Fibroblast of skin of scalp (primary cell): ENCODE measurements around the gene PMVK.

Experiments used
- DNase-seq: peaks from one replicate; pipeline ENCODE4 v3.0.0-alpha.2; 2013

PMVK gene

DNA sequence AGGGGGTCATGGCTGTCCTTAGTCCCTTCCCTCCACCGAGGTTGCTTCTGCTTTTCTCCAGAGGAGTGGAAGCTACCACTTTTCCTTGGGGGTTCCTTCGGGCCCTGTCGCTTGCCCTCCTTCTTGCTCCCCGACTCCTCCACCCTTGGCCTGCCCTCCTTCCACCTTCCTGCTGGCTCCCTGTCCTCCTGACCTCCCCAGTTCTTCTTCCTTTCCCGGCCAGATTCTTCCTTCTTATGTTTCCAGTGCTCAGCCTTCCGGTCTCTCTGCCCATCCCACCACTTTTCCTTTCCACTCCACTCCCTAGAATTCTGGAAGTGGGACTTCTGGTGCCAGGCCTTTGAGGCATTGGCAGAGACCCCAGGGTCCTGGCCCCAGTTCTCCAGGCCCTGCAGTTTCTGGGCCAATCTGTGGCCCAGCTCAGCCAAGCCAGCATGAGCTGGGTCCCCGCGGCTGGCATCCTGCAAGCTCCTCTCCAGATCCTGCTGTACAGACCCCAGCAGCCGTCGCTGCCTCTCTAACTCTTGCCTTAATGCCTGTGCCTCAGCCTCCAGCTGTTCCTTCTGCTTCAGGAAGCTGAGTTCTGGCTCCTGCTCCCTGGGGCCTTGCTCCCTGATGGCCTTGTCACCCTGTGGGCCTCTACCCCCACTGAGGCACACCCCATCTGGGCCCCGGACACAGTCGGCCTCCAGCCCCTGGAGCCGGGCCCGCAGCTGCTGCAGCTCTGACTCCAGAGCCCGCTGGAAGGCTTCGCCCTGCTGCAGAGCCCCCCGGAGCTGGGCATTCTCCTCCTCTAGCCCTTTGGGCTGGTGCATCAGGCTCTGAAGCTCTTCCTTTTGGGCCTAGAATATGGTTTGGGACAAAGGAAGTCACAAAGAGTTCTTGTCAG, 9.7 kb upstream of the PMVK start:
- DNase-seq: no peak

DNA sequence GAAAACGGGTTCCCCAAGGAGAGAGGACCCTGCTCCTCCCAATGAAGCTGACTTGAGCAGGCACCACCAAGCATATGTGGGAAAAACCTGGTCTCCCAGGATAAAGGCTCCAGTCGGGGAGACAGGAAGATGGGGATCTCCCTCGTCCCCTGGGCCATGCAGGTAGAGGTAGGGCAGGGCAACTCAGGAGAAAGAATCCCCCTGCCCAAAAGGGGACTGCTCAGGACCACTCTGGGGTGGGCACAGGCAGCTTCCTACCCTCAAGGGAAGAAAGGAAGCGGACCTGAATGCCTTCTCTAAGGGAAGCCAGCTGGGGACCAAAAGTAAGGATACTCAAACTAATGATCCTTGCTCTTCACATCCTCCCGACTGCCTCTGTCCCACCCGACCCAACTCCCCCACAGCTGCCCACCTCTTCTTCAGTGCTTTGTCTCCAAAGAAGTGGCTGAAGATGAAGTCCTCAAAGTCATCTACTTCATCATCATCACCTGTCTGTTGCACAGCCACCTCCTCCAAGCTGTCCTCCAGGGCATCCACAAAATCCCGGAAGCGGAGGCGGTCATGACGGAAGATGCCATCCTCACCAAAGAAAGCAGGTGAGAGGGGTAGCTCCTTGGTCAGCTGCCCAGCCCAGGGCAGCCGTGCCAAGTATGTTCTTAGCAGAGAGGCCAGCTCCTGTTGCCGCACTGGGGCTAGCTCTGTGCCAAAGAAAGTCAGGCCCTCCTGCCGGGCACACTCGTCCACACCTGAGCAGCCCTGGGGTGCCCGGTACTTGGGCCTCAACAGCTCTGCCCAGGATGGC, 8.8 kb upstream of the PMVK start:
- DNase-seq: no peak

DNA sequence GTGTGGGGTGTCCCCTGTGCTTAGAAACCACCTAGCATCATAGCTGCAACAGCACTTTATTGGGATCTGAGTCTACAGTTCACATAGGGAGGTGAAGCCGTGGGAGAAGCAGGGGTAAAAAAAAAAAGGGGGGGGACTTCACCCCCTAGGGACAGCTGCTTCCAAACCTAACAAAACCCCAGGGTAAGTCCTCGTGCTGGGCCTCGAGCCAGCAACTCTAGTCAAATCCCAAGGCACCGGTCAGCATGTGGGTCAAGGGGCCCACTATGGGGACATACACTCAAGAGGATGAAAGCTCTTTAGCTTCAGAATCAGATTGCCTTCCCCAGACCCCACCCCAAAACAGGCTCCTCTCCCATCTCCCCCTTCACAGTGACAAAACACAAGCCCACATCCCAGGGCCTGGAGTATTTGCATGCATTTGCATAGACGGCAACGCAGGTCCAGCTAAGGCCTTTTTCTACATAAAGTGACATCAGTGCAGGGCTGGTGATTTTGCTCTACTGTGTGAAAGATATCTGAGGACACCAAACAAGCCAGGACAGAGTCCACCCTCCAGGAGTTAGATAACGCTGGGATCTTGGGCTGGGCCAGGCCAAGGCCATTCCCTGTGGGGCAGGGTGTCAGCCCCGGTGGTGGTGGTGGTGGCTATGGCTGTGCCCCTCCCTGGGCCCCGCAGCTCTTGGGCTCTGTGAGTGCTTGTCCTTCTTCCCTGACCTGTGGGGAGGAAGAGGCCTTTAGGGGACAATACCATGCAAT, 8.1 kb upstream of the PMVK start:
- no peak for DNase-seq

DNA sequence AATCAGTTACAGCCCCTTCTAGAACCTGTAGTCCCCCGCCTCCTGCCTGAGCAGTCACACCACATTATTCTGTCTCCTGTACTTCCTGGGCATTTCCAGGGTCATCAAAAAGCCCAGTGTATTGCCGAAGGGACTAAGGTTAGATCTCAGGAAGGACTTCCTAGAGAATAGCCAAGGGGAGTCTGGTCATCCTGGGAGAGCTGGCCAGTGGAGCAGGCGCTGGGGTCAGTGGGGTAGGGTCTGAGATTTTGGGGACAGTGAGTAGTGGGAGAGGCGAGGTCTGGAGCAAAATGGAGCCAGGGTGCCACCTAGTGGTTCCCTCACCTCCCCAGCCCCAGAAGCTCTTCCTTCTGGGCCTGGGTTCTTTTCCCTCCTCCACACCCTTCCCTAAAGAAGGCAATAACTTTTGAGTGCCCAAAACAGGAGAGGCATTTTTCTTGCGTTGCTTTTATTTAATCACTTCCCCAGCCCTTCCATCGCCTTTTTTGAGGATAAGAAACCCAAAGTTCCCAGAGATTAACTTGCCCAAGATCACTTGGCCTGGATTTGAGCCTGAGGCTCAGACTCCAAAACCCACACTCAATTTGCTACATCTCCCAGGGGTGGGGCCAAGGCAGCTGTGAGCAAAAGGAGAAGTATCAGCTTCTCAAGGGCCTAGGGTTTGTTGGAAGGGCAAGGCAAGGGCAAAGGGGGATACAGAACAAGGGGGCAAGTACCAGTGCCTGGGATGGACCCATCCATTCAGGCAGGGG, 7.3 kb upstream of the PMVK start:
- peak; percentile 28 for DNase-seq

DNA sequence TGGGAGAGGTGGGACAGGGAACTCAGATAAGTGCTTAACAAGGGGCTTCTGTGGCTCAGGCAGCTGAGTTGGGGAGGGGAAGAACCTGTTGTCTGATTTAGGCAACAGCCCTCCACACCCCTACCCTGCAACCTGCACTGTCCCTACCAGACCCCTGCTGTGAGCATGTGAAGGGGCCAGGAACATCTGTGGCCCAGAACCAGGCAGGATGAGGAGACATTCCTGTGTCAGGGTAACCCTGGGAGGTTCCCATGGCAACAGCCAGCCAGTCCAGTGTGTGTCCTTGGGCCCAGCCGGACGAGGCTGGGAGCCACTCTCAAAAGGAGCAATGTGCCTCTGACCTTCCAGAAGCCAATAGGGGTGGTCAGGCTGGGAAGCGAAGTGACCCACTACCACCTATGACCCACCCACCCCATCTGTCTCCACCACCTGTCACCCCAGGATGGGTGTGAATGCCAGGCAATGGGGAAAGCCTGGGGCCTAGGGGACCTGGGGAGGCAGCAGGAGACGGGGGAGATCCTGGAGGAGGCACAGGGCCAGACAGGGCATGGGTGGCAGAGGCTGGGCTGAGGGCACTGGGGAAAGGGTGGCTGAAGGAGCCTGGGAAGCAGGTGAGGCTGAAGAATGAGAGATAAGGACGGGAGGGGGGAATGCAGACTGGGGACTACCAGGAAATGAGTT, 5.0 kb upstream of the PMVK start:
- DNase-seq: no peak

DNA sequence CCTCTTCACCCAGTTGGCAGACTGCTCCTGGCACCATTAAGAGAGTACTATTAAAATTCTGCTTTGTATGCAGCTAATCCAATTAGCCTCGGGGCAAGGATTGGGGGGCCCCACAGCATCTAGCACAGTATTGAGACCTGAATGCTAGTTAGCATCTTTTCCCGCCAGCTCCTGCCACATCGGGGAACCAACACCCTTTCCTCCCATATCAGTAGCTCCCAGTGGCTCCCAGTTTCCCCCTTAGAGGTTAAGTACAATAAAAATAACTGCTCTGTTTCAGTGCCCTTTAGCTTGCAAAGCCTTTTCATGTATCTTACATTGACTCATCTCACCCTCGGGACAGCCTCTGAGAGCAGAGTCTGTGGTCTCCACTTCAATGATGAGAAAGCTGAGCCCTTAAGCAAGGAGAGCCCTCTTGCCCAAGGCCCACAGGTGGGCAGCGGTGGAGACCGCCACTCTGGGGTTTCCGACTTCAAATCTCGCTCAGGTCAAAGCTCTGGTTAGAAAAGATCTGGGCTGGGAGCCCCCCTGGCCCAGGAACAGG, 4.2 kb upstream of the PMVK start:
- DNase-seq: no peak

DNA sequence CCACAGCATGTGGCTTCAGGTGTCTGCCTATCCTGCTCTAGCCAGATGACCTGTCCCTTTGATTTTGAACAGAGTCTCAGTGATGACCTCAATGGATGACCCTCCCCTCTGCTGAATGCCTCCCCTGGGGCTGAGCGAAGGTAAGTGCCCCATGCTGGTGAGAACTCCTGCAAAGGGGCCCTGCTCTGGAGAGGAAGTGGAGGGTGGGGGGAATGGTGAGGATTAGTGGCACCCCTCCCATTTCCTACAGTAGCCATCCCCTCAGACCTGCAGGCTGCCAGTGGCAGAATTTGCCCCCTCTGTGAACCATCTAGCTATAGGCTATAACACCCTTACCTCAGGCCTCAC, 3.7 kb upstream of the PMVK start:
- no peak for DNase-seq

DNA sequence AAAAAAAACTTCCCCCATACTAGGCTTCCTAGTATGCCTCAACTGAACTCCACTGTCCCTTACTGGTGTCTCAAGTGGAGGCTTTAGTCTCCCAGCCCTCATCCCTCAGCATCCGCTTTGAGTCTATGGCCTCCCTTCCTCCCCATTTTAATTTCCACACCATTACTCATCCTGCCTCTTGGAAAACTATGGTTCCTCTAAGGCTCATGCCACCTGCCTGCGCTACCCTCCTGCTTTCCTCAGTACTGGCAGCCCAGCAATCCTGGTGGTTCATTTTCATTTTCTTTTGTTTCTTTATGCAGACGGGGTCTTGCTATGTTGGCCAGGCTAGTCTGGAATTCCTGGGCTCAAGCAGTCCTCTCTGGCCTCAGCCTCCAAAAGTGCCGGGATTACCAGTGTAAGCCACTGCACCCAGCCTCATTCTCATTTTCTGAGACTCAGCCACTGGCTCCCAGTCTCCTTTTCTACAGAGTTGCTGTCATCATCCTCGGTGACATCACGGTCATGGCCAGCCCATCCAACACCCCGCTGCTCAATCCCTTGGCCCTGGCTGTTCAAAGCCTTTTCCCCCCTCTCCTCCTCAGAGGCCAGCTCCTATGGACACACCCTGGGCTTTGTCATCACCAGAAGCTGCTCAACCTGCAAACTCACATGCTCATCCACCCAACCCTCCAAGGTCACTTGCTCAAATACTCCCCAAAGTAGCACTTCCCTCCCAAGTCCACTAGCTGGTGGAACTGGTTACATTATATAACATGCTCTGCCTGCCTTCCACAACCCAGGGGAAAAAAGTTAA, 2.3 kb upstream of the PMVK start:
- no peak for DNase-seq

DNA sequence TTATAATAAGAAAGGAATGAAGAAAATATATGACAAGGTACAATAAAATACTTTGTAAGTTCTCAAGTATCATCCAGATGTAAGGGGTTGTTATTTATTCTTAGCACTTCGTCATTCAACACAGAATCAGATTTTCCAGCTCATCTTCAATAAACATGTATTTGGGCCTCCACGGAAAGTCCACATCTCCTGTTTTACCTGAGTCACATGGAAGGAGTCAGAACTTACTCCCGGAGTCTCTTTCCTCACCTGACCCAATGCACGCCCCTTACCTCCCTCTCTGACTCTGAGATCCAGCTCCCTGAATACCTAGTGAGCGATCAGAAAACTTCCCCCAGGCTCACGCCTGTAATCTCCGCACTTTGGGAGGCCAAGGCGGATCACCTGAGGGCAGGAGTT, 1.5 kb upstream of the PMVK start:
- no peak for DNase-seq

DNA sequence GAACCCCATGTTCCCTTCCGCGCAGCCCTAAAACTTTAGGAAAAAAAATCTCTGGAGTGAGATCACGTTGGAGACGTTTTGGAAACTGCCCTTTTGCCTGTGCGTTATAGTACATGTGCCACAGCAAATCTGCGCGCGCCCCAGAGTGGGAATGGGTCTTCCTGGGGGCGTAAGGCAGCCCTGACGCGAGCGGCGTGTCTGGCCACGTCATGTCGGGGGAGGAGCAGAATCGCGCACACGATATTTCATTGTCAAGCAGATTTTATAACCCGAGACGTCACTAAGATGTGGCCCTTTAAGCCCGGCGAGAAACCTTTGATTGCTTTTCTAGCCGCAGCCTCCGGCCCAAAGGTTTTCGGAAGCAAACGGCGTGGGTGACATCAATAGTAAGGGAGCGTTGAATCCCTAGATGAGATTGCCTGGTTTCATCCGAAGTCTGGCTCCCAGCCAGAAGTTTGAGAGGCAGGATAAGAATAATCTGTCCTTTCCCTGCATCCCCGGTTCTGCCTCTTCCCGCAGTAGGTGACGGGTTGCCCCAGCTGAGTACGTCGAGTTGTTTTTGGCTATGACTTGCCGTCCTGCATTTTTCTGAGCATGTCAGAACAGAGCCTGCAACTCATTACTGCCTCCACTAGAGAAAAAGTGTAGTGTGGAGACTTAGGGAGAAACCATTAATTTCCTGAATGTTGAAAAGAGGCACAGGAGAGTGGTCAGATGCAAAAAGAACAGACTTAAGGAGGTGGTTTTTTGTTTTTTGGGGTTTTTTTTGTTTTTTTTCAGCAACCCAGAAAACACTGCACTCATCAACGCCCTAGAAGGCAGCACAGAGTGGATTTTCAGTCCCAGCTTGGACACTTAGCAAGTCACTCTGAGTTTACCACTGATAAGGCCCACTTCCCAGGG, 817 bp upstream of the PMVK start:
- peak; percentile 95 for DNase-seq

DNA sequence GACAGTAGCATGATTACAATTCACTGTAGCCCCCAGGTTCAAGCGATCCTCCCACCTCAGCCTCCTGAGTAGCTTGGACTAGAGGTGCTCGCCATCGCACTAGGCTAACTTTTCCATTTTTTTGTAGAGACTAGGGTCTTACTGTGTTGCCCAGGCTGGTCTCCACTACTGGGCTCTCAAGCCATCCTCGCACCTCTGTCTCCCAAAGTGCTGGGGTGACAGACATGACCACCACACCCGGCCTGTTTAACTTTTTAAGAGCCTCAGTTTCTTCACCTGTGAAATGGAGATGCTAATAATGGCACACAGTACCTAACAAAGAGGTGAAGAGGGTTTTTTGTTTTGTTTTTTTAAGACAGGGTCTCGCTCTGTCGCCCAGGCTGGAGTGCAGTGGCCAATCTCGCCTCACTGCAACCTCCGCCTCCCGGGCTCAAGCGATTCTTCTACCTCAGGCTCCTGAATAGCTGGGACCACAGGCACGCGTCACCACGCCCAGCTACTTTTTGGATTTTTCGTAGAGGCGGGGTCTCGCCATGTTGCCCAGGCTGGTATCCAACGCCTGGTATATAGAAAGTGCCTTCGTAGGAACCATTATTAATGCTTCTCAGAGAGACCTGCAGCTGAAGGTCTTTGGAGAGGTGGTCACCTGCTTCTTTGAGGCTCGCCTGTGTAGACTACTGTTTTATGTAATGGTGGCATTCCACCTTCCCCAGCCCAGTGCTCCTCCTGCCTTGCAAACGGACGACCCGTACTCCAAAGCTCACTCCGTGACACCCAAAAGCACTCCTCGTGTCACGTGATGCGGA, 567 bp downstream of the PMVK start:
- DNase-seq: no peak

DNA sequence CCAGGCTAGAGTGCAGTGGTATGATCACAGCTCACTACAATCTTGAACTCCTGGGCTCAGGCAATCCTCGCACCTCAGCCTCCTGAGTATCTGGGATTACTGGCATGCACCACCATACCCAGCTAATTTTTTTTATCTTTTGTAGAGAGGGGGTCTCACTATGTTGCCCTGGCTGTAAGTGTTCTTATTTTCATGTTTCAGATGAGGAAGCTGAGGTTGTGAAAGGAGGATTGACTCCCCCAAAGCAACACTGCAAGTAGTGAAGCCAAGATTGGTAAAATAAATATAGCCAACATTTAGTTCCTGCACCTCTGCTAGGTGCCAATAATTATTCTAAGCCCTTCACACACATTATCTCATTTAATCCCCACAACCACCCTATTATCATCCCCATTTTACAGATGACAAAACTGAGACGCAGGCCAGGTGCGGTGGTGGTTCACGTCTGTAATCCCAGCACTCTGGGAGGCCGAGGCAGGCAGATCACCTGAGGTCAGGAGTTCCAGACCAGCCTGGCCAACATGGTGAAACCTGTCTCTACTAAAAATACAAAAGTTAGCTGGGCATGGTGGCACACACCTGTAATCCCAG, 2.1 kb downstream of the PMVK start:
- DNase-seq: no peak

DNA sequence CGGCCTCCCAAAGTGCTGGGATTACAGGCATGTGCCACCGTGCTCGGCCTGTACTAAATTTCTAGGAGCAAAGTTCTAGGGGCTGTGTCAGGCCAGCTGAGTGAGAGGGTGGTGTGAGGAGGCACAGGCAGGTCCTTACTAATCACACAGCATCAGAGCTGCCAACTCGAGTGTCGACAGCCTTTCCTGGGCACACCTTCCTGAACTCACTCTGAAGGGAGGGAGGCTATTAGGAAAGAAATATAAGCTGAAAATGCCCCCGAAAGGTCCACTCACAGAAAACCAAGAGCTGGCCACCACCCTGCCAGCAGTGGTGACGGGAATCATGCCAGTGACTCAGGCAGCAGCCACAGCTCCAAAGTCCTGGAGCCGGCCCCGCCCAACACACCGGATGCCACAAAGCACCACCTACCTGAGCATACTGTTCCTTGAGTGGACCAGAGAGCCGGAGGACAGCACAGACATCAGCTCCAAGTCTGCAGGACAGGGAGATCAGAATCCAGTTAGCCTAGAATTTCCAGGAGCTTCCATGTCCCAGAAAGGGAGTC, 4.5 kb downstream of the PMVK start:
- DNase-seq: no peak

DNA sequence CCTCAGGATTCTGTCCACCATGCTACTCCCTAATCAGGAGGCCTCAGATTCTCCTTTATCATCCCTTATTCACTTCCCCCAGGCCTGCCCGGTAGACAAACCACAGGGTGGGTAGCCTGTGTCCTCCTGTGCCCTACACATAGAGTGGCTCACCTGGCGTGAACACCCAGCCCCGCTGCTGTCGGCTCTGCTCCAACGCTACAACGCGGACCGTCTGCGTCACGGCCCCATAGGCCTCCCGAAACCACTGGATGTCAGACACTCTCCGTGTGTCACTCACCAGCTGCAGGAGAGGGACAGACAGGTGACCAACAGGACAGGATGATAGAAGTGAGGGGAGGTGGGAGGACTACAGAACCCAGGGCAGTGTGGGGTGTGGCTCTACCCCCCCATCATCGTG, 10.3 kb downstream of the PMVK start:
- DNase-seq: no peak

DNA sequence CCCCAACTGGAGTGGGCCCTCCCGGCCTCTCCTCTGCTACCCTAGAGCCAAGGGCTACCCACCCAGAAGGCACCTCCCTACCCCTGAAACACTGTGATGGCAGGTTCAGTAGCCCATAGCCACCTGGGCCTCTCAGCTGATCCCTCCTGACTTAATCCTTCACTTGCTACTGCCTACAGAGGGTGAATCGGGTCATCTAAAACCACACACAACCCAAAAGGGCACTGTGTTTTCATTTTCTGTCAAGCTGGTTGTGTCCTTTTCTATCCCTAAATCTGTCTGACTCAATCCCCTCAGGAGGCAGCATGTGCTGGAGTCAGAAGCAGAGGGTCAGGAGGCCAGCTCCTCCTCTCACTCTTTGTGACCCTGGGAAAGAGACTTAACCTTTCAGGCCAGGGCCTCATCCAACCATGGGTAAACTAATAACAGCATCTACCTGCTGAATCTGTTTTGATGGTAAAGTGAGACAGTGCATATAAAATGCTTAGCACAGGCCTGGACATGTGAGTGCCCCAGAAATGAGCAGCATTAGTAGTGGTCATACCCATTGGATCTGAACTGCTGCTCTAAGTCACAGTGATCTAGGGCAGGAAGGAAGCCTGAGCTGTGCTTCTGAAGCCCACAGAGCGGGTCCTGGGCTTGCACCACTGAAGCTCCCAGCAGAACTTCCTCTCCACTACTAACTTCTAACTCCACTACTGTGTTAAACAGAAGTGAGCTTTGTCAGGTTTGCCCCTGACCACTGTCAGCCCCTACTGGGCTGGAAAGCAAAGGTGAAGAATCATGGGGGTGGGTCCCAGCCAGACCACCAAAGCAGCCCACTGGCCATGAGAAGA, 11.0 kb downstream of the PMVK start:
- DNase-seq: no peak

DNA sequence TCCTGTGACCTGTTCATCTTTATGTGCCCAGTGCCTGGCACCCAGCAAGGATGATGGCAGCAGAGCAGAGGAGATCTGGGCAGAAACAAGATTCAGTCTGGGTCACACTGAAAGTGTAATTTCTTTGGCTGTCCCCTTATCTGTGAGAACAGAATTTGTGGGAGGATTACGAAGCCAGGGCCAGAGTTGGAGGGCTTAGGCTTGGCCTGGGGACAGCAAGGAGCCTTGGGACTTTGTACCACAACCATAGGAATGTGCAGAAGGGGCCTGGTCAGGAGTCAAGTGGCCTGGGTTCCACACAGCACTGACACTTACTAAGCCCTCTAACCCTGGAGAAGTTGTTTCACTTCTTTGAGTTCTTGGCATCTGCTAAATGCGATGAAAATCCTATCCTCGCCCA, 12.8 kb downstream of the PMVK start:
- no peak for DNase-seq

DNA sequence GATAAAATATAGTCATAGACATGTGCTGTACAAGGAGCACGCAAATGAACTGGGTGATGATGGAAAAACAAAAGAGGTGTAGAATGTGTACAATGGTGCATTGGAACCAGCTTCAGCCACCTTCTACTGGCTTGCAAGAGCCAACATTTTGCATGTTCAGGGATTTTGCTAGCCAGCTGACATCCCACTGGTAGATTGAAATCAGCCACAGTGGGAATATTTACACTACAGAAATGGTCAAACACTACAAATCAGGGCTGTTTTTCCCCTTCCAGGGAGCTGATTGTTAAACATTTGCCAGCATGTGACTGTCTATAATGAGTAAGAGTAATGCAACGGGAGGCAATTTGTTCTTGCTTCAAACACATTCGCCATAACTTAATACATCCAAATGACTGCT, 23.2 kb downstream of the PMVK start:
- DNase-seq: no peak
